NCI-H1092 (cell line): ENCODE data around the gene PMFBP1.

Experiments
- DNase-seq: peaks from one replicate; lab custom pipeline; 2025; lab: John Stamatoyannopoulos, UW

PMFBP1 gene

GRCh38 chr16:72172105-72173034 lies at the start of gene PMFBP1:
TSS of gene PMFBP1 (minus strand) at chr16:72172155. CDS start at chr16:72171208, 947 bp downstream.
- DNase-seq, result no peak

DNA sequence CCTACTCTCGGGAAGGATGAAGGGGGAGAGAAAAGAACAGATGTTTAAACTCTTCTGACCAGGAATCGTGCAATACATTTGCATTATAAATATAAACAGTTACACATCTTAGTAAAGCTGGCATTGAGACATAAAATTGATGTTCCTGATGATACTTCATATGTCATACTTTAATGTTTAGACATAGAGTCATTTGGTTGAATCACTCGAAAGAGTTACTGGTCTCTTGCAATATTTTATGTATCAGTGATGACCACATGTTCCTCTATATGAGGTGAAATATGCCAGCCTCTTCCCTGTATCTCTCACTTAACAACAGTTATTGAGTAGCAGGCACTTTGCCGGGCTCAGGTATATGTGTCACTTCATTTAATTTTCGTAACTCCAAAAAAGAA lies 49.7 kb upstream of the PMFBP1 start:
- DNase-seq, result no peak

GRCh38 chr16:72220875-72221629 lies 49.1 kb upstream of the PMFBP1 start:
- no peak for DNase-seq

DNA sequence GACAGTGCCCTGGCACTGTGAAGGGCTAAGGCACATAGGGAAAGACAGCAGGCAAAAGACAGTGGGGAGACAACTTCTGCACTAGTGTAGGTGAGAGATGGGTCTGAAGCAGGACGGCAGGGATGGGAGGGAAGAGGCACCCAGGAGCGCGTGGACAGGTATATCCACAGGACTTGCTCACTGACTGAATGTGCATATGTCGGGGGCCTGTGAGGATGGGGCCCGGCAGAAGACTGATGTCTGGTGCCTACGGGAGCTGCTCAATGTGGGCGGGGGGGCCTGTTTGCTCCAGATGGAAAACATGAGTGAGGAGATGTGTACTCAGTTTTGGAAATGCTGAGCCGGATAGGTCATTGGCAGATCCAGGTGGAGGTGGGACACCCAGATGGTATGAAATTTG lies 47.3 kb upstream of the PMFBP1 start:
- DNase-seq, result no peak

DNA sequence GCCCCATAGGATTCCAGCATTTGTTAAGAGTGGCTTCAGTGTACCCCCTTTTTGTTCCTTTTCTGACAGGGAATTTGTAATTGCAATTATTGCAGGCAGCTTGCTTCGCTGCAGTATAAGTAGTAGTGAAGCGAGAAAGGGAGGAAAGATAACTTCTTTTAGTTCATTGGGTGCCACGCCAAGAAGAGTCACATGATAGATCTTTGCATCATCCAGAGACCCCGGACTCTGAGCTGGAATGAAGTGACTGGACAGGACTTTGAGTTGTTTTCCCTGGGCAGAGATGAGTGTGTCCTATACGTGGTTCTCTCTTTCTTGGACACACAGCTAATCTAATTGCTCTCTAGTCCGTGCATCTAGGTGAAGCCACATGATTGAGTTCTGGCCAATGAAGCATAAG lies 44.8 kb upstream of the PMFBP1 start:
- DNase-seq, result no peak

- DNase-seq, result no peak
Observed at GRCh38 chr16:72214821-72215220, 42.9 kb upstream of the PMFBP1 start.

GRCh38 chr16:72211110-72211509 lies 39.2 kb upstream of the PMFBP1 start:
- no peak for DNase-seq

DNA sequence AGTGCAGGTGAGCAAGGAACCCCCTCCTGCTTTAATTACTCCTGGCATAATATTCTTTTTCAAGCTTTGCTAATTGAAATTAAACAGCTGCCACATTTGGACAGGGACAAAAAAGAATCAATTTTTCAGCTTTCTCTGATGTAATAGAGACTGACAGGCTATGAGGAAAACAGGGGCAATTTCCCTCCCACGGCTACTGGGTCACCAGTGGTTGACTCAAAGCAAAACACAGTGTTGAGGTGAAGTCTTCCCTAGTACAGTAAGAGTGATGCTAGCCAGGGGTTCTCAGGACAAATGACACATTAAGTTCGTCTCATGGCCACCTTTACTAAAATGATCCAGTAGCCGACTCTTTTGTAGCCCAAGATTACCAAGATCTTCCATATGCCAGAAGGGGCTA lies 38.6 kb upstream of the PMFBP1 start:
- DNase-seq, result no peak

GRCh38 chr16:72210072-72210471 lies 38.1 kb upstream of the PMFBP1 start:
- DNase-seq, result no peak

GRCh38 chr16:72206299-72206698 lies 34.3 kb upstream of the PMFBP1 start:
- no peak for DNase-seq

DNA sequence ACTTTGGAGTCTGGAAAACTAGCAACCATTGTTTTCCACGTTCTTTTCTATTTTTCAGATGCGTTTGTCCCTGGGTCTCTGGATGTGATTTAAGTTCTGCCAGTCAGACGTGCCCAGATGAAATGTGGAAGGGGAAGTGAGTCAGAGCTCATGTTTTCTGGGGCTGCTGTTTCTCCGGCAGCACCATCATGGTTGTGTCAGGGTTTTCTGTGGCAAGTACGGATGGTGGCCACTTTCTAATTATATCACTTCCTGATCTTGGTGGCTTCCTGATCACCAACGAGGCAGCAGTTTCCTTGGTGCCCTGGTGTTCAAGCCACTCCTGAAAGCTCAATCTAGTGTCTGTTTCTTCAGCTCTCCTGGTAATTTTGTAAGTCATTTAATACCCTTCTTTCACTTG lies 31.4 kb upstream of the PMFBP1 start:
- DNase-seq, result no peak

- no peak for DNase-seq
Observed at GRCh38 chr16:72202014-72202413, 30.1 kb upstream of the PMFBP1 start.

GRCh38 chr16:72201387-72201786 lies 29.4 kb upstream of the PMFBP1 start:
- no peak for DNase-seq

DNA sequence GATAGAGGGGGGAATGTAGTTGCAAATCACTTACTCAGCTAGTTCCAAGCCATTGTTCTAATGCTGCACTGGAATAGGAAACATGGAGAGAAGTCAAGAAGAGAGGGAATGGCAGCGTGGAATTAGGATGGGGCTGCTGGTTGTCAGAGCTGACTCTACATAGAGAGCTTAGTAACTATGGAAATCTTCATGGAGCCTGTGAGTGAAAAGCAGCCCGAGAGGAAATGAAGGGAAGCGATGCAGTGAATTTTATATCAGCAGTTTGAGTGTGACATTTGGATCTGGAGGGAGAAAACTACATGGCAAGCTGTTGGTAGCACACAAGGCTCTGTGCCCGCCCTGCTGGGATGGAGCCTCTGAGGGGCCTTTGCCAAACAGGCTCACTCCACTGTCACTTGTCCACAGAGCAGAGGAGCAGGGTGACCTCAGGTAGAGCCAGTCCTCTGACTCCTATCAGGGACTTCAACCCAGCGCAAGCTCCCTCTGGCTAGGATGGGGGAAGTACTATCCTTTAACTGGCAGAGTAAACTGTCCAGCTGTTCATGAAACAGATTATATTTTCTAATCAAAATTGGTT lies 27.9 kb upstream of the PMFBP1 start:
- DNase-seq, result no peak

DNA sequence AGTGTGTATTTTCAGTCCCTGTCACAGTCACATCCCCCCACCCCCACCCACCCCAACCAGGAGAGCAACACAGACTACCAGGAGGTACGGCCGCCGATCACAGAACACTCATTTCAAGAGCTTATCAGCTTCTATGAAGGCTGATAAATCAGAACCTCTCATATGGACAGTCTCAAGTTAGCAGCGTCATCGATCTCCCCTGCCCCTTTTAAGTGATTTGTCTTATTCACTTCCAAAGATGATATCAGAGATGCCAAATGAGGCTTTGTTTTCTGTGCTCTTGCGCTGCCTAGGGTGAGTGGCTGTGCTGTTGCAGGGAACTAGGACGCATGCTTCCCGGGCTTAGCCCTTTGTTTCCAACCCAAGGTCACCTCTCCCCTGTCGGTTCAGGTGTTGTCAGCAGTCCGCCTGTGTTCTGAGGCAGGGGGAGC lies 26.8 kb upstream of the PMFBP1 start:
- peak; percentile 45 for DNase-seq

DNA sequence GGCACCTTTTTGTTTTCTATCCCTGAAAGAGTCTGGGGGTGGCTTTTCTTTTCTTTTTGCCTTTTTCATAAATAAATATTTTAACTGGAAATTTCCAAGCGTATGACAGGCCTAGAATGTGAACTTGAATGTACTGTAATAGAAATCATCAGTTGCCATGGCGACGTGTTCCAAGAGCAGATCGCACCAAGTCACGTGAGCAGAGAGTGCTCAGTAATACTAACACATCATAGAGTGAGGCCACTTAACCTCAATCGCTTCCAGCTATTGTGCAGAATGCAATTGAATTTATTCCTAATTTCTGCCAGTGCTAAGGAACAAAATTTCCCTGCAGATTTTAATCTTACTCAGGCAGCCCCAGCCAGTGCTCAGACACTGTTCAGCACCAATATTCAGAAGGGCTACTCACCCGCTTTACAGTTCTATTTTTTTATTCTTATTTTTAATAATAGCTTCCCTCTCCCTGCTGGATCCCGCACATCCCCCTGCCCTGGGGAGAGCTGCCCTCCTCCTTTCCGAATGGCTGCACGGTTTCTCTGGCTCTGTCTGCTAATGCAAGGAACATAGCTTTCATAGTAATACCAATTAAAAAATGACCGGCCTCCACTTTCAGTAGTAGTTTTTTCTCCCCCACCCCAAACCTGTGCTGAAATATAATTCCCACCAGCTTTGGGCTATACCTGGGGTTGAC lies 26.2 kb upstream of the PMFBP1 start:
- peak; percentile 86 for DNase-seq

DNA sequence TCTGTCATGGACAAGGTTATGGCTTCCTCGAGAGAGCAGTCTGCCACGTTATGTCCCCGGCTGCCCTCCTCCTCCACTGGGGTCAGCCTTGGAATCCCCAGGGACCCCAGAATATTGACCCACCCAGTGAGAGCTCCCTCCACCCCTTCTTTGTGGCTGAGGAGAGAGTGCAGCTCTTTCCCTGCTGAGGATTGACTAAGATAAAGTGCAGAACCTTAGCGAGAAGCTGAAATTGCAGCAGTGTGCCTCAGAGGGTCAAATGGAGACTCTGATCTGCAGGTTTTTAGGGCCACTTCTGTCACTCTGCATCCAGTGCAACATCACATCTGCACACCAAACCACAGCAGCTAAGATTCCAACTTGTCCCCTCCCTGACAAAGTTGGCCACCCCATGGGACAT lies 25.6 kb upstream of the PMFBP1 start:
- DNase-seq, result no peak

DNA sequence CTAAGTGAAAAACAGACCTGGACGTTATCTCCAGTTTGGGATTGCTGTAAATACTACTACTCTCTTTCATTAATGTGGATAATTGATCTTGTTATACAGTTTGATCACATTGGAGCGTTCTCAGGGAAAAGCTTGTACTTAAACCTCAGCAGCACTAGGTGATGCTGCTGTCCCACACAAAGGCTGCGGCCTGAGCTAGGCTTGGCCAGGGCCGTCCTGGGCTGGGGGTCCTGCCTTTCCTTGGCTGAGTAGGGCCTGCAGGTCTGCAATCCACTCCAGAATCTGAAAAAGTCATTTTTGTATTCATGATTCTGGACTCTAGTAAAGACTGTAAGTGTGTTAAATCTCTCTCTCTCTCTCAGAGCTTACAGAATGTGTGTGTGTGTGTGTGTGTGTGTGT lies 23.7 kb upstream of the PMFBP1 start:
- DNase-seq, result no peak

DNA sequence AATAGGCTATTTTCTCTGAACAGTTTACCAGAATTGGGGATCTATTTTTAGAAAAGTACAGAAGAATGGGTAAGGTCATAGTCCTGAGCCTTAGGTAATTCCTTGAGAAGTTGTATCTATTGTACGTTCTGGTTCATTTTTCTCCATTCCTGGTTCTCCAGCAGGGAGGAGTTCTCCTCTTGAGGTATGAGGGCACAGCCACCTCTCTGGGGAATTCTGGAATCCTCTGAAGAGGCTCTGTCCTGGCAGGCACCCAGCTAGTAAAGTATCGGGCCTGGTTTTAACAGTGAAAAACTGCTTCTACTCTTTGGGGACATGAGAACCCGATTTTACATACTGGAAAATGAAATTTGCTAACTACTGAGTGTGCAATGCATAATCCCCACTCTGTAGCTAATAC lies 19.6 kb upstream of the PMFBP1 start:
- peak; percentile 18 for DNase-seq

GRCh38 chr16:72189865-72190371 lies 18.0 kb upstream of the PMFBP1 start:
- no peak for DNase-seq

DNA sequence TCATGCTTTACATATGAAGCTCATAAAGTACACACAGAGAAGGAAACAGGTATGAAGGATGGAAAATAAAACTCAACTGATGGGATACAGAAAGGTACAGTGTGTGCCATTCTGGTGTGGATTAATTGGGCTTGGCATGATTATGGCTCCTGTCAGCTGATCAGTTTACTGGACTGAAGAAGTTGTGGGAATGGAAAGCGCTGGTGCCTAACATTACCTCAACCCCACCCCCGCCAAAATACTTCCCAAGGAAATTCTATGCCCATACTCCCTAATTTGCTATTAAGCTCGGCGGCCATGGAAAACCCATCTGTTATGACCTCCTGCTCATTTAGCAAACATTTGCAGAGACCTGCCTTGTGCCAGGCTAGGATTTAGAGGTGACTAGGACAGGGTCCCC lies 16.6 kb upstream of the PMFBP1 start:
- DNase-seq, result no peak

DNA sequence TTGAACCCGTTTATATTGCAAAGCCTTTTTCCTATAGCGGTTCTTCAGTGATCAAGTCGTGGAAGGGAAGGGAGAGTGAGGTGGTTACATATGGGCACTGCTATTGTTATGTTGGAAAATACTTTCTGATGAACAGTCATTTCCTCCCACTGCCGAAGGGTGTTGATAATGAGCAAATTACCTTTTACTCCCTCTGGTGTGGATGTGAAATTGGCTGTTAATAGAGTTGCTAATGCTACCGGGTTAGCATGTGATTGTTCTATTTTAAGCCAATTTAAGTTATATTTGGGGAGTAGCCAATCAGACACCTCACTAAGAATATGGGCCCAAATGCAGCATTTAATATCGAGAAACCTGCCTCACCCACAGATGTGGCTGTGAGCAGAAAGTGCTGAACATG lies 15.6 kb upstream of the PMFBP1 start:
- no peak for DNase-seq
